ENCODE data around the gene SPACDR.

GRCh38 chr7:100476101-100476780 lies 12.2 kb upstream of the SPACDR start:
- TF ChIP-seq CTCF (IDR thresholded peaks at IDR 0.05), result no peak
- TF ChIP-seq POLR2A (IDR thresholded peaks at IDR 0.05; ENCODE audit: low read depth), result no peak
- TF ChIP-seq EP300 (IDR thresholded peaks at IDR 0.05), result no peak
- no peak for TF ChIP-seq POLR2AphosphoS5 (IDR thresholded peaks at IDR 0.05)

All from esophagus muscularis mucosa (tissue), 4 donors.